Thyroid gland (tissue), 4 donors: ENCODE data around the gene ATP6V0D1. TPM values are rescaled to one million over a fixed set of nuclear protein-coding genes. Genes with fewer than 3 reads are reported as not detected.

ENCODE experiments used
- DNase-seq, 2 donors: peaks; one replicate each; pipeline ENCODE4 v3.0.0-alpha.2; 2019
- H3K27ac ChIP-seq, 3 donors: fragments of 200-600 bp; sonication (generic); 1 replicate in 2 of 3; 2 replicates in 1 of 3; pipeline ENCODE4 v1.5.1; 2016 to 2019; ENCODE audit warnings: mild to moderate bottlenecking in 1 of 3, moderate library complexity in 1 of 3
- H3K27me3 ChIP-seq: fragments of 200-600 bp; sonication (generic); one replicate; pipeline ENCODE4 v1.5.1; 2019
- H3K36me3 ChIP-seq, 2 donors: fragments of 200-600 bp; sonication (generic); one replicate each; pipeline ENCODE4 v1.5.1; 2016 to 2019
- H3K4me1 ChIP-seq, 2 donors: fragments of 200-600 bp; sonication (generic); one replicate each; pipeline ENCODE4 v1.5.1; 2017 to 2019
- H3K4me3 ChIP-seq, 3 donors: fragments of 200-600 bp; sonication (generic); replicated peaks in 1 of 3; 1 replicate in 2 of 3; 2 replicates in 1 of 3; pipeline ENCODE4 v1.5.1; 2016; ENCODE audit warnings: mild to moderate bottlenecking in 1 of 3
- H3K9me3 ChIP-seq: fragments of 200-600 bp; sonication (generic); one replicate; pipeline ENCODE4 v1.5.1; 2017
- CTCF ChIP-seq, 6 experiments: fragments of 200-600 bp in 3 of 6; fragments of 450-650 bp in 3 of 6; sonication (generic) in 3 of 6; IDR thresholded peaks; one replicate each; pipeline ENCODE4 v1.5.1; 2016 to 2019; ENCODE audit warnings: antibody characterized with exemption in 6 of 6, mild to moderate bottlenecking in 2 of 6, inconsistent platforms in 1 of 6, moderate library complexity in 1 of 6
- POLR2A ChIP-seq, 2 donors: fragments of 450-650 bp; IDR thresholded peaks; one replicate each; pipeline ENCODE4 v1.6.1; 2017; ENCODE audit warnings: antibody characterized with exemption in 2 of 2, mild to moderate bottlenecking in 2 of 2, moderate library complexity in 1 of 2
- WGBS, 2 donors: methylation state at CpG; one replicate each; pipeline ENCODE4 v1.1.5; 2017; 5-methylcytosine and 5-hydroxymethylcytosine counted together
- intact Hi-C: fragments of 100-400 bp; cut with DNase I; formaldehyde crosslinking; loops from one replicate; pipeline ENCODE4 v1.15.1; 2023
- total RNA-seq, 4 donors: library from RNA; depleted of rRNA; stranded (reverse); fragments of >200 nt; gene quantifications; one replicate each; pipeline ENCODE4 v1.2.3, GENCODE V29; 2016

Gene ATP6V0D1
- total RNA-seq, 4 donors from 2014 or later: 110 to 238 (median 142) TPM

- WGBS, 2 donors: 40 to 55% methylated on average over 6 of the region's 6 CpGs
- no peak for DNase-seq
- H3K27me3 ChIP-seq: no peaks in the 10 kb centered on the region
- H3K9me3 ChIP-seq: no peaks in the 10 kb centered on the region
- intact Hi-C loops: loop anchor here (5.0 kb wide), 1 partner anchor 39 kb away; no protein-coding TSS in a partner anchor
- H3K27ac ChIP-seq: peak overlapping the region in 1 of 3 donors; percentile 21
- no peaks in the 10 kb centered on the region for H3K36me3 ChIP-seq
- peaks cover 45 to 71% of the 10 kb centered on the region in 2 donors for H3K4me1 ChIP-seq
- H3K4me3 ChIP-seq: no peak overlapping the region
- TF ChIP-seq CTCF (IDR thresholded peaks at IDR 0.05): no peak
- no peak for TF ChIP-seq POLR2A (IDR thresholded peaks at IDR 0.05)
These were observed 14.4 kb downstream of the ATP6V0D1 start for GRCh38 chr16:67466581-67466980.

GRCh38 chr16:67464565-67464964 is 16.4 kb downstream of the ATP6V0D1 start:
- Histone ChIP-seq H3K36me3 (no peaks in the 10 kb centered on the region), H3K4me1 (peaks cover 48 to 74% of the 10 kb centered on the region in 2 donors), H3K27me3 (no peaks in the 10 kb centered on the region), H3K4me3 (no peak overlapping the region), H3K27ac (peak overlapping the region in 1 of 3 donors; percentile 3), H3K9me3 (no peaks in the 10 kb centered on the region)
- no peak for DNase-seq
- no peak for TF ChIP-seq CTCF (IDR thresholded peaks at IDR 0.05)
- TF ChIP-seq POLR2A (IDR thresholded peaks at IDR 0.05): no peak
- intact Hi-C loops: no loop called here
- WGBS, 2 donors: 77 to 79% methylated on average over 2 of the region's 2 CpGs

- TF ChIP-seq CTCF (IDR thresholded peaks at IDR 0.05) (no peak), POLR2A (IDR thresholded peaks at IDR 0.05) (no peak)
- Histone ChIP-seq H3K4me1 (peaks cover 53 to 77% of the 10 kb centered on the region in 2 donors), H3K4me3 (no peak overlapping the region), H3K36me3 (no peaks in the 10 kb centered on the region), H3K9me3 (no peaks in the 10 kb centered on the region), H3K27ac (no peak overlapping the region), H3K27me3 (no peaks in the 10 kb centered on the region)
- no peak for DNase-seq
- WGBS, 2 donors: 93 to 98% methylated on average over 4 of the region's 4 CpGs
- intact Hi-C loops: no loop called here
These were observed 17.3 kb downstream of the ATP6V0D1 start for GRCh38 chr16:67463691-67464090.

GRCh38 chr16:67463059-67463458 is 17.9 kb downstream of the ATP6V0D1 start:
- H3K4me1 ChIP-seq: peaks cover 57 to 83% of the 10 kb centered on the region in 2 donors
- H3K36me3 ChIP-seq: no peaks in the 10 kb centered on the region
- no peaks in the 10 kb centered on the region for H3K9me3 ChIP-seq
- 81 to 84% methylated on average over 5 of the region's 5 CpGs for WGBS, 2 donors
- no peaks in the 10 kb centered on the region for H3K27me3 ChIP-seq
- H3K27ac ChIP-seq: no peak overlapping the region
- intact Hi-C loops: no loop called here
- TF ChIP-seq CTCF (IDR thresholded peaks at IDR 0.05) (no peak), POLR2A (IDR thresholded peaks at IDR 0.05) (no peak)
- H3K4me3 ChIP-seq: no peak overlapping the region
- no peak for DNase-seq

- H3K27me3 ChIP-seq: no peaks in the 10 kb centered on the region
- 86 to 88% methylated on average over 4 to 5 of the region's 5 CpGs for WGBS, 2 donors
- DNase-seq: no peak
- H3K27ac ChIP-seq: peak overlapping the region in 2 of 3 donors; percentile 52 to 90
- intact Hi-C loops: no loop called here
- TF ChIP-seq CTCF (IDR thresholded peaks at IDR 0.05) (no peak), POLR2A (IDR thresholded peaks at IDR 0.05) (no peak)
- no peaks in the 10 kb centered on the region for H3K9me3 ChIP-seq
- H3K36me3 ChIP-seq: no peaks in the 10 kb centered on the region
- no peak overlapping the region for H3K4me3 ChIP-seq
- H3K4me1 ChIP-seq: peaks cover 65 to 91% of the 10 kb centered on the region in 2 donors
These were observed 18.7 kb downstream of the ATP6V0D1 start for GRCh38 chr16:67462279-67462655.
